Activated naive CD8-positive, alpha-beta T cell treated with anti-CD3 and anti-CD28 coated beads, Interleukin-2, amount 10 ng/mL, durations not matched to agents 7 days and 5 days (primary cell): ENCODE data around the gene FAM153A. TPM values are rescaled to one million over a fixed set of nuclear protein-coding genes. Genes with fewer than 3 reads are reported as not detected.
"Not testable (repeated sequence)": the region's sequence is repeated elsewhere in the genome, so short reads cannot be mapped to it uniquely, and the experiment has no call there.

Experiments used
- ATAC-seq: fragments of 150-1000 bp; cut with Tn5 transposase; one replicate; pipeline ENCODE4 v1.10.0; 2021; ENCODE audit warnings: low read depth, moderate library complexity
- POLR2A ChIA-PET: fragments of 350-600 bp; sonication (Branson Sonifier 250); formaldehyde crosslinking; loops from one replicate; lab custom pipeline; 2021; ENCODE audit warnings: antibody characterized with exemption; lab: Charles Lee
- DNase-seq: peaks from one replicate; pipeline ENCODE4 v3.0.0; 2021
- H3K27ac Mint-ChIP-seq: one replicate; pipeline ENCODE4 v1.8.0; 2022; ENCODE audit warnings: mild to moderate bottlenecking, mixed read lengths
- H3K27me3 Mint-ChIP-seq: one replicate; pipeline ENCODE4 v1.8.0; 2022; ENCODE audit warnings: mild to moderate bottlenecking, moderate library complexity, mixed read lengths
- H3K36me3 Mint-ChIP-seq: one replicate; pipeline ENCODE4 v1.8.0; 2021; ENCODE audit warnings: mild to moderate bottlenecking, mixed read lengths
- H3K4me1 Mint-ChIP-seq: one replicate; pipeline ENCODE4 v1.8.0; 2021; ENCODE audit warnings: mixed read lengths
- H3K4me3 Mint-ChIP-seq: one replicate; pipeline ENCODE4 v1.8.0; 2022; ENCODE audit warnings: mild to moderate bottlenecking, moderate library complexity, mixed read lengths
- H3K9me3 Mint-ChIP-seq: one replicate; pipeline ENCODE4 v1.8.0; 2021; ENCODE audit warnings: mixed read lengths
- total RNA-seq, 2 experiments: library from RNA; stranded (reverse); gene quantifications; one replicate each; pipeline ENCODE4 v1.2.3, GENCODE V29; 2021

The FAM153A gene
- total RNA-seq, 2 experiments from 2014 or later: 41.7 to 42.0 TPM

GRCh38 chr5:177793272-177793671 lies 10.6 kb upstream of the FAM153A start:
- H3K4me1 Mint-ChIP-seq, H3K4me3 Mint-ChIP-seq, H3K27ac Mint-ChIP-seq: not testable (repeated sequence)

GRCh38 chr5:177791649-177792048 lies 8.9 kb upstream of the FAM153A start:
- H3K4me3 Mint-ChIP-seq, ATAC-seq, DNase-seq, H3K9me3 Mint-ChIP-seq, POLR2A ChIA-PET, H3K27me3 Mint-ChIP-seq, H3K36me3 Mint-ChIP-seq, H3K27ac Mint-ChIP-seq, H3K4me1 Mint-ChIP-seq: not testable (repeated sequence)

More at GRCh38 chr5:177793272-177793671, 10.6 kb upstream of the FAM153A start:
- DNase-seq, H3K36me3 Mint-ChIP-seq, H3K9me3 Mint-ChIP-seq, POLR2A ChIA-PET, ATAC-seq, H3K27me3 Mint-ChIP-seq: not testable (repeated sequence)

GRCh38 chr5:177782169-177782568 lies 530 bp downstream of the FAM153A start:
- H3K27ac Mint-ChIP-seq, H3K36me3 Mint-ChIP-seq, DNase-seq, H3K27me3 Mint-ChIP-seq, H3K9me3 Mint-ChIP-seq, H3K4me3 Mint-ChIP-seq, ATAC-seq, POLR2A ChIA-PET, H3K4me1 Mint-ChIP-seq: not testable (repeated sequence)

GRCh38 chr5:177771206-177771605 lies 11.5 kb downstream of the FAM153A start:
- H3K9me3 Mint-ChIP-seq, H3K36me3 Mint-ChIP-seq, H3K27ac Mint-ChIP-seq, ATAC-seq, H3K27me3 Mint-ChIP-seq, DNase-seq, H3K4me3 Mint-ChIP-seq, H3K4me1 Mint-ChIP-seq, POLR2A ChIA-PET: not testable (repeated sequence)

GRCh38 chr5:177770646-177771045 lies 12.1 kb downstream of the FAM153A start:
- H3K4me3 Mint-ChIP-seq, DNase-seq, H3K27ac Mint-ChIP-seq, H3K9me3 Mint-ChIP-seq, H3K4me1 Mint-ChIP-seq, H3K36me3 Mint-ChIP-seq, H3K27me3 Mint-ChIP-seq, ATAC-seq, POLR2A ChIA-PET: not testable (repeated sequence)

- POLR2A ChIA-PET, DNase-seq, H3K4me1 Mint-ChIP-seq, ATAC-seq, H3K36me3 Mint-ChIP-seq, H3K4me3 Mint-ChIP-seq, H3K27ac Mint-ChIP-seq, H3K9me3 Mint-ChIP-seq, H3K27me3 Mint-ChIP-seq: not testable (repeated sequence)
Measured at GRCh38 chr5:177763737-177764508, 18.8 kb downstream of the FAM153A start.

- not testable (repeated sequence) for H3K36me3 Mint-ChIP-seq, H3K4me3 Mint-ChIP-seq
Measured at GRCh38 chr5:177760954-177761353, 21.7 kb downstream of the FAM153A start.

GRCh38 chr5:177747354-177747753 lies 35.3 kb downstream of the FAM153A start:
- ATAC-seq, H3K9me3 Mint-ChIP-seq, H3K27ac Mint-ChIP-seq, H3K27me3 Mint-ChIP-seq, H3K4me3 Mint-ChIP-seq, DNase-seq, H3K4me1 Mint-ChIP-seq, POLR2A ChIA-PET, H3K36me3 Mint-ChIP-seq: not testable (repeated sequence)

More at GRCh38 chr5:177760954-177761353, 21.7 kb downstream of the FAM153A start:
- POLR2A ChIA-PET, H3K27me3 Mint-ChIP-seq, DNase-seq, ATAC-seq, H3K27ac Mint-ChIP-seq, H3K4me1 Mint-ChIP-seq, H3K9me3 Mint-ChIP-seq: not testable (repeated sequence)

GRCh38 chr5:177724858-177725257 lies 57.8 kb downstream of the FAM153A start:
- H3K27me3 Mint-ChIP-seq, H3K9me3 Mint-ChIP-seq, H3K36me3 Mint-ChIP-seq, H3K4me3 Mint-ChIP-seq, POLR2A ChIA-PET, H3K4me1 Mint-ChIP-seq, H3K27ac Mint-ChIP-seq, DNase-seq, ATAC-seq: not testable (repeated sequence)

GRCh38 chr5:177723831-177724485 lies 58.7 kb downstream of the FAM153A start:
- H3K27ac Mint-ChIP-seq: not testable (repeated sequence)

GRCh38 chr5:177722829-177723228 lies 59.9 kb downstream of the FAM153A start:
- not testable (repeated sequence) for H3K9me3 Mint-ChIP-seq, H3K27ac Mint-ChIP-seq, H3K36me3 Mint-ChIP-seq

More at GRCh38 chr5:177723831-177724485, 58.7 kb downstream of the FAM153A start:
- ATAC-seq, DNase-seq, H3K4me1 Mint-ChIP-seq, H3K9me3 Mint-ChIP-seq, POLR2A ChIA-PET, H3K27me3 Mint-ChIP-seq, H3K4me3 Mint-ChIP-seq, H3K36me3 Mint-ChIP-seq: not testable (repeated sequence)

GRCh38 chr5:177719989-177720388 lies 62.7 kb downstream of the FAM153A start:
- ATAC-seq, H3K27me3 Mint-ChIP-seq, POLR2A ChIA-PET, DNase-seq, H3K36me3 Mint-ChIP-seq, H3K4me1 Mint-ChIP-seq, H3K9me3 Mint-ChIP-seq, H3K4me3 Mint-ChIP-seq, H3K27ac Mint-ChIP-seq: not testable (repeated sequence)

More at GRCh38 chr5:177722829-177723228, 59.9 kb downstream of the FAM153A start:
- ATAC-seq, H3K4me1 Mint-ChIP-seq, POLR2A ChIA-PET, H3K27me3 Mint-ChIP-seq, DNase-seq, H3K4me3 Mint-ChIP-seq: not testable (repeated sequence)

- H3K27ac Mint-ChIP-seq, H3K27me3 Mint-ChIP-seq, H3K4me1 Mint-ChIP-seq, POLR2A ChIA-PET, ATAC-seq, H3K36me3 Mint-ChIP-seq, DNase-seq, H3K9me3 Mint-ChIP-seq, H3K4me3 Mint-ChIP-seq: not testable (repeated sequence)
Measured at GRCh38 chr5:177715423-177715822, 67.3 kb downstream of the FAM153A start.

GRCh38 chr5:177696100-177696499 lies 86.6 kb downstream of the FAM153A start:
- H3K36me3 Mint-ChIP-seq, H3K27me3 Mint-ChIP-seq, H3K4me3 Mint-ChIP-seq, H3K4me1 Mint-ChIP-seq, H3K27ac Mint-ChIP-seq, POLR2A ChIA-PET, DNase-seq, H3K9me3 Mint-ChIP-seq, ATAC-seq: not testable (repeated sequence)
